ENCODE data around the gene CISTR.

- TF ChIP-seq POLR2A (IDR thresholded peaks at IDR 0.05) (no peak), CTCF (IDR thresholded peaks at IDR 0.05) (no peak), EP300 (IDR thresholded peaks at IDR 0.05) (no peak)
These were observed 4.7 kb upstream of the CISTR start for GRCh38 chr12:53756300-53757100.

Data from stomach (tissue), 4 donors.